ENCODE data around the gene SARNP.

GRCh38 chr12:55718015-55718414, 99.5 kb downstream of the SARNP start:
- no peak for TF ChIP-seq EZH2 (IDR thresholded peaks at IDR 0.05; ENCODE audit: borderline replicate concordance)
- TF ChIP-seq, protein P1, sequence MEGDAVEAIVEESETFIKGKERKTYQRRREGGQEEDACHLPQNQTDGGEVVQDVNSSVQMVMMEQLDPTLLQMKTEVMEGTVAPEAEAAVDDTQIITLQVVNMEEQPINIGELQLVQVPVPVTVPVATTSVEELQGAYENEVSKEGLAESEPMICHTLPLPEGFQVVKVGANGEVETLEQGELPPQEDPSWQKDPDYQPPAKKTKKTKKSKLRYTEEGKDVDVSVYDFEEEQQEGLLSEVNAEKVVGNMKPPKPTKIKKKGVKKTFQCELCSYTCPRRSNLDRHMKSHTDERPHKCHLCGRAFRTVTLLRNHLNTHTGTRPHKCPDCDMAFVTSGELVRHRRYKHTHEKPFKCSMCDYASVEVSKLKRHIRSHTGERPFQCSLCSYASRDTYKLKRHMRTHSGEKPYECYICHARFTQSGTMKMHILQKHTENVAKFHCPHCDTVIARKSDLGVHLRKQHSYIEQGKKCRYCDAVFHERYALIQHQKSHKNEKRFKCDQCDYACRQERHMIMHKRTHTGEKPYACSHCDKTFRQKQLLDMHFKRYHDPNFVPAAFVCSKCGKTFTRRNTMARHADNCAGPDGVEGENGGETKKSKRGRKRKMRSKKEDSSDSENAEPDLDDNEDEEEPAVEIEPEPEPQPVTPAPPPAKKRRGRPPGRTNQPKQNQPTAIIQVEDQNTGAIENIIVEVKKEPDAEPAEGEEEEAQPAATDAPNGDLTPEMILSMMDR (IDR thresholded peaks at IDR 0.05; ENCODE audit: poor library complexity): no peak
- no peak for TF ChIP-seq EZH2phosphoT487 (IDR thresholded peaks at IDR 0.05; ENCODE audit: low read depth, severe bottlenecking, unreplicated experiment)

Measured in hepatocyte (in vitro differentiated cells).